PFSK-1 (cell line): Measurements from ENCODE around the gene KLK3.

Experiments
- FOXP2 ChIP-seq: optimal IDR thresholded peaks from 2 replicates; pipeline ENCODE3; 2011; ENCODE audit warnings: borderline replicate concordance, control low read depth, inconsistent platforms; ENCODE audit not compliant: insufficient read depth; ENCODE audit errors: extremely low read length, extremely low read depth
- POLR2AphosphoS5 ChIP-seq: IDR thresholded peaks from 2 replicates; pipeline ENCODE4 v1.6.1; 2012; ENCODE audit warnings: low read depth, mild to moderate bottlenecking, control low read depth, low read length, moderate library complexity
- REST ChIP-seq, 2 experiments: IDR thresholded peaks; 2 replicates each; pipeline versions ENCODE4 v1.6.1 to v1.8.0; 2011 to 2012; ENCODE audit warnings: low read depth in 2 of 2, low read length in 2 of 2, control low read depth in 1 of 2, inconsistent platforms in 1 of 2, mild to moderate bottlenecking in 1 of 2, moderate library complexity in 1 of 2; ENCODE audit not compliant: insufficient read depth in 1 of 2
- SIN3A ChIP-seq: IDR thresholded peaks from 2 replicates; pipeline ENCODE4 v1.6.1; 2012; ENCODE audit warnings: mild to moderate bottlenecking, low read length, moderate library complexity, borderline replicate concordance; ENCODE audit not compliant: insufficient read depth
- TAF1 ChIP-seq: IDR thresholded peaks from 2 replicates; pipeline ENCODE4 v1.6.1; 2012; ENCODE audit warnings: low read length, control low read depth, borderline replicate concordance; ENCODE audit not compliant: insufficient read depth

GRCh38 chr19:50897191-50897607 is 42.5 kb downstream of the KLK3 start:
- TF ChIP-seq REST (IDR thresholded peaks at IDR 0.05; ENCODE audit: insufficient read depth in 1 of 2, low read depth in 2 of 2, low read length in 2 of 2) (no peak), POLR2AphosphoS5 (no peak), TAF1 (no peak), SIN3A (no peak), FOXP2 (no peak)
